ENCODE results near the gene NAAA. TPM values are rescaled to one million over a fixed set of nuclear protein-coding genes. Genes with fewer than 3 reads are reported as not detected.

Gene NAAA
- polyA plus RNA-seq, 1 of the 3 experiments (the other 2 are of a cell fraction), result 3.5 TPM

DNA sequence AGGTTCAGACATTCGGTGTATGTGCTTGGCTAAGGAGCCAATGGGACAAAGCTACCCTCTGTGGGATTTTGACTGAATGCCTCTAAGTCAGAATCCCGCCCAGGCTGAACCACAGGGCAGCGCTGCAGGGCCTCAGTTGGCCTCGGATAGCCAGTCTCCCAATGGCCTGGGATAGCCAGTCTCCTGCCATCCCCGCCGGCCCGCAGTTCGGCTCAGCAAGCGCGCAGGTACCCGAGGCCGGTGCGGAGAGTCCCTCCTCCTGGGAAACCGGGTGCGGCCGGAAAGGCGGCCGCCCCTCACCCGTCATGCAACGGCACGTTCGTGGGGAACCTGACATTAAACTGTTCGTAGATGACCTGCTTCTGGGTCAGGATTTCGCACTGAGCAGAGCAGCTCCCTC lies 54.7 kb downstream of the NAAA start:
- Histone ChIP-seq H4K20me1 (ENCODE audit: insufficient read depth) (no peaks in the 10 kb centered on the region), H3K4me1 (ENCODE audit: control insufficient read depth in 1 of 2, insufficient read depth in 2 of 2, low read depth in 1 of 2, low read length in 1 of 2) (no peaks in the 10 kb centered on the region), H3K4me2 (no peak overlapping the region), H3F3A (replicated peaks; ENCODE audit: insufficient read depth) (no peaks in the 10 kb centered on the region), H3K27me3 (ENCODE audit: insufficient read depth) (0 out of 2 replicates have a peak, but pooled peaks cover 11% of the 10 kb centered on the region), H3K9me2 (no peaks in the 10 kb centered on the region), H3K79me2 (ENCODE audit: insufficient read depth) (no peaks in the 10 kb centered on the region), H2AFZ (ENCODE audit: low read depth) (no peak overlapping the region), H3K36me3 (replicated peaks in 1 of 2; ENCODE audit: control insufficient read depth in 1 of 2, insufficient read depth in 2 of 2, low read length in 1 of 2) (no peaks in the 10 kb centered on the region), H3K4me3 (ENCODE audit: low read depth in 2 of 2, low read length in 1 of 2) (no peak overlapping the region), H3K9me3 (no peaks in the 10 kb centered on the region), H3K27ac (ENCODE audit: low read depth in 2 of 2, low read length in 1 of 2) (no peak overlapping the region), H3K9ac (no peak overlapping the region)
- DNase-seq, result no peak
- ChIA-PET POLR2A (no interaction called here), CTCF (interaction anchor here (1.1 kb wide), 1 partner anchor 12 kb away, joined by 4 read pairs; no protein-coding TSS in a partner anchor)
- TF ChIP-seq RXRA (IDR thresholded peaks at IDR 0.05; ENCODE audit: borderline replicate concordance, low read depth) (no peak), TAF1 (IDR thresholded peaks at IDR 0.05; ENCODE audit: borderline replicate concordance, low read depth, low read length) (no peak), GATA2 (CRISPR knock-in tag; IDR thresholded peaks at IDR 0.05) (no peak), SMC3 (IDR thresholded peaks at IDR 0.05; ENCODE audit: low read depth, low read length) (no peak), EZH2phosphoT487 (IDR thresholded peaks at IDR 0.05; ENCODE audit: borderline replicate concordance, low read depth) (no peak), ELF1 (IDR thresholded peaks at IDR 0.05) (no peak)
- 88% methylated on average over 24 of the region's 24 CpGs for whole genome bisulfite sequencing (ENCODE audit: low lambda C conversion rate)

- ChIA-PET CTCF (interaction anchor here (0.7 to 1.3 kb wide), 2 partner anchors 13 to 33 kb away, joined by 3 to 4 read pairs; no protein-coding TSS in a partner anchor), POLR2A (no interaction called here)
- no peaks in the 10 kb centered on the region; the same call in 1 of the 2 replicates for H3K27me3 ChIP-seq (ENCODE audit: insufficient read depth)
- no peak overlapping the region for H3K4me2 ChIP-seq
- H3K27ac ChIP-seq (ENCODE audit: low read depth in 2 of 2, low read length in 1 of 2), result no peak overlapping the region
- no peak overlapping the region for H2AFZ ChIP-seq (ENCODE audit: low read depth)
- no peak overlapping the region for H3K4me3 ChIP-seq (ENCODE audit: low read depth in 2 of 2, low read length in 1 of 2)
- H3K4me1 ChIP-seq (ENCODE audit: control insufficient read depth in 1 of 2, insufficient read depth in 2 of 2, low read depth in 1 of 2, low read length in 1 of 2), result no peaks in the 10 kb centered on the region
- no peaks in the 10 kb centered on the region for H3K36me3 ChIP-seq (replicated peaks in 1 of 2; ENCODE audit: control insufficient read depth in 1 of 2, insufficient read depth in 2 of 2, low read length in 1 of 2)
- TF ChIP-seq RXRA (IDR thresholded peaks at IDR 0.05; ENCODE audit: borderline replicate concordance, low read depth) (no peak), SMC3 (IDR thresholded peaks at IDR 0.05; ENCODE audit: low read depth, low read length) (no peak), SIN3A (IDR thresholded peaks at IDR 0.05; ENCODE audit: borderline replicate concordance, low read depth, low read length) (no peak), CHD2 (IDR thresholded peaks at IDR 0.05; ENCODE audit: low read length, partially characterized antibody) (no peak)
- TF ChIP-seq, protein P1, sequence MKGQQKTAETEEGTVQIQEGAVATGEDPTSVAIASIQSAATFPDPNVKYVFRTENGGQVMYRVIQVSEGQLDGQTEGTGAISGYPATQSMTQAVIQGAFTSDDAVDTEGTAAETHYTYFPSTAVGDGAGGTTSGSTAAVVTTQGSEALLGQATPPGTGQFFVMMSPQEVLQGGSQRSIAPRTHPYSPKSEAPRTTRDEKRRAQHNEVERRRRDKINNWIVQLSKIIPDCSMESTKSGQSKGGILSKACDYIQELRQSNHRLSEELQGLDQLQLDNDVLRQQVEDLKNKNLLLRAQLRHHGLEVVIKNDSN (IDR thresholded peaks at IDR 0.05; ENCODE audit: borderline replicate concordance, low read depth), result no peak
- H3K79me2 ChIP-seq (ENCODE audit: insufficient read depth), result no peaks in the 10 kb centered on the region
- H3K9me2 ChIP-seq, result no peaks in the 10 kb centered on the region
- no peaks in the 10 kb centered on the region for H3K9me3 ChIP-seq
- no peaks in the 10 kb centered on the region for H4K20me1 ChIP-seq (ENCODE audit: insufficient read depth)
- no peaks in the 10 kb centered on the region for H3F3A ChIP-seq (replicated peaks; ENCODE audit: insufficient read depth)
- WGBS (ENCODE audit: low lambda C conversion rate), result 65% methylated on average over 3 of the region's 3 CpGs
- H3K9ac ChIP-seq, result no peak overlapping the region
- DNase-seq, result no peak
Observed at GRCh38 chr4:75881476-75881875, 59.3 kb downstream of the NAAA start.

DNA sequence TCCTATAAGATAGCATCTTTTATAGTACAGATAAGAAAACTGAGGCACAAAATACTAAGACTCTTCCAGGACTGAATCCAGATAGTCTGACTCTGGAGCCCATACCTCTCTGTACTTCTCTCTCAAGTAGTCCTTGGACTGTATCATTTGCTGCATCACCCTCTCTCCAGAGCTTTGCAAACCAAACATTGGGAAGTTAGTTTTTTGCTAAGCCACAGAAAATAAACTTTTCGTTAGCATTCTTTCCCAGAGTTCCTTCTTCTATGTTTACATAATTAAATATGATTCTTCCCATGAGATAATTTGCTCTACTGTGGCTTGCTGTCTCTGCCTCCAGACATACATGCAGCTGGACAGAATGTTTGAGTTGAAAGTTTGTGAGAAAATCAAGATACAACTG lies 60.5 kb downstream of the NAAA start:
- Histone ChIP-seq H3K9ac (no peak overlapping the region), H3F3A (replicated peaks; ENCODE audit: insufficient read depth) (no peaks in the 10 kb centered on the region), H3K36me3 (replicated peaks in 1 of 2; ENCODE audit: control insufficient read depth in 1 of 2, insufficient read depth in 2 of 2, low read length in 1 of 2) (no peaks in the 10 kb centered on the region), H3K4me1 (ENCODE audit: control insufficient read depth in 1 of 2, insufficient read depth in 2 of 2, low read depth in 1 of 2, low read length in 1 of 2) (no peaks in the 10 kb centered on the region), H3K9me3 (no peaks in the 10 kb centered on the region), H3K27me3 (ENCODE audit: insufficient read depth) (no peaks in the 10 kb centered on the region; the same call in 1 of the 2 replicates), H2AFZ (ENCODE audit: low read depth) (no peak overlapping the region), H3K4me3 (ENCODE audit: low read depth in 2 of 2, low read length in 1 of 2) (no peak overlapping the region), H3K4me2 (no peak overlapping the region), H3K9me2 (no peaks in the 10 kb centered on the region), H4K20me1 (ENCODE audit: insufficient read depth) (no peaks in the 10 kb centered on the region), H3K27ac (ENCODE audit: low read depth in 2 of 2, low read length in 1 of 2) (no peak overlapping the region), H3K79me2 (ENCODE audit: insufficient read depth) (no peaks in the 10 kb centered on the region)
- CTCF ChIA-PET, result no interaction called here
- POLR2A ChIA-PET, result no interaction called here
- whole genome bisulfite sequencing (ENCODE audit: low lambda C conversion rate), result 14% methylated on average over 1 of the region's 1 CpG
- DNase-seq, result no peak
- TF ChIP-seq CHD2 (IDR thresholded peaks at IDR 0.05; ENCODE audit: low read length, partially characterized antibody) (no peak), FOXJ3 (CRISPR knock-in tag; IDR thresholded peaks at IDR 0.05) (no peak), GATA2 (CRISPR knock-in tag; IDR thresholded peaks at IDR 0.05) (no peak), EZH2phosphoT487 (IDR thresholded peaks at IDR 0.05; ENCODE audit: borderline replicate concordance, low read depth) (no peak), ELF1 (IDR thresholded peaks at IDR 0.05) (no peak), FOXM1 (IDR thresholded peaks at IDR 0.05; ENCODE audit: low read depth) (no peak), GABPA (IDR thresholded peaks at IDR 0.05; ENCODE audit: low read depth) (no peak), SMC3 (IDR thresholded peaks at IDR 0.05; ENCODE audit: low read depth, low read length) (no peak), REST (IDR thresholded peaks at IDR 0.05; ENCODE audit: low read depth, low read length) (no peak)
- TF ChIP-seq, protein P2, sequence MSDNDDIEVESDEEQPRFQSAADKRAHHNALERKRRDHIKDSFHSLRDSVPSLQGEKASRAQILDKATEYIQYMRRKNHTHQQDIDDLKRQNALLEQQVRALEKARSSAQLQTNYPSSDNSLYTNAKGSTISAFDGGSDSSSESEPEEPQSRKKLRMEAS (IDR thresholded peaks at IDR 0.05; ENCODE audit: low read depth), result no peak
- TF ChIP-seq, protein P1 (IDR thresholded peaks at IDR 0.05; ENCODE audit: borderline replicate concordance, low read depth), result no peak

Measured in SK-N-SH (cell line).